ENCODE measurements around the gene DOCK8.

DNA sequence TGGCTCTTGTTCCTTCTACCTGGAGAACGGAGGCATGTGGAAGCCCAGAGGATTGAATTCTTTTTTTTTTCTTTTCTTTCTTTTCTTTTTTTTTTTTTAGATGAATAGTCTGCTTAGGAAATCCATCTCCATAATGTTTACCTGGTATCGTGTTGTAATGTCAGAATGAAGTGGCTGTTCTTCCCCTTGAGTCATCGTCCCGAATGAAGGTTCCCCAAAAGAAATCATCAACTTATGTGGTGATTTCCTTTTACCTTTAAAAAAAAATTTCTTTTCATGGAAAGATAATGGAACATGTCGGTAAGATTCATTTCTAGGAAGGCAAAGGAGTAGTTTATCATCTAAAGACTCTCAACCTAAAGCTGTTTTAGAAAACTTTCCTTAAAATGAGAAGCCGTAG lies 59.7 kb downstream of the DOCK8 start:
- TF ChIP-seq HMGXB4 (CRISPR knock-in tag; IDR thresholded peaks at IDR 0.05; ENCODE audit: borderline replicate concordance in 1 of 2, low read depth in 1 of 2): no peak
- TF ChIP-seq CTCF (CRISPR knock-in tag; IDR thresholded peaks at IDR 0.05): no peak
- no peak for TF ChIP-seq ETS1 (CRISPR knock-in tag; IDR thresholded peaks at IDR 0.05)
- no peak for TF ChIP-seq RFX5 (IDR thresholded peaks at IDR 0.05; ENCODE audit: low read depth, low read length)
